Dedifferentiated amniotic fluid mesenchymal stem cell (primary cell): ENCODE results near the gene PPP1R3E.
A peak's percentile ranks its signal among the peaks of the same experiment; 100 is the strongest.
"Not testable (repeated sequence)": the region's sequence is repeated elsewhere in the genome, so short reads cannot be mapped to it uniquely, and the experiment has no call there.

Source experiments
- DNase-seq: peaks from one replicate; pipeline ENCODE4 v3.0.0-alpha.2; 2016; ENCODE audit errors: extremely low spot score

The PPP1R3E gene

GRCh38 chr14:23297611-23298277 lies 4.9 kb downstream of the PPP1R3E start:
- DNase-seq, result no peak

- no peak for DNase-seq
Measured at GRCh38 chr14:23297096-23297495, 5.6 kb downstream of the PPP1R3E start.

- DNase-seq, result no peak
Measured at GRCh38 chr14:23296012-23296777, 6.5 kb downstream of the PPP1R3E start.

DNA sequence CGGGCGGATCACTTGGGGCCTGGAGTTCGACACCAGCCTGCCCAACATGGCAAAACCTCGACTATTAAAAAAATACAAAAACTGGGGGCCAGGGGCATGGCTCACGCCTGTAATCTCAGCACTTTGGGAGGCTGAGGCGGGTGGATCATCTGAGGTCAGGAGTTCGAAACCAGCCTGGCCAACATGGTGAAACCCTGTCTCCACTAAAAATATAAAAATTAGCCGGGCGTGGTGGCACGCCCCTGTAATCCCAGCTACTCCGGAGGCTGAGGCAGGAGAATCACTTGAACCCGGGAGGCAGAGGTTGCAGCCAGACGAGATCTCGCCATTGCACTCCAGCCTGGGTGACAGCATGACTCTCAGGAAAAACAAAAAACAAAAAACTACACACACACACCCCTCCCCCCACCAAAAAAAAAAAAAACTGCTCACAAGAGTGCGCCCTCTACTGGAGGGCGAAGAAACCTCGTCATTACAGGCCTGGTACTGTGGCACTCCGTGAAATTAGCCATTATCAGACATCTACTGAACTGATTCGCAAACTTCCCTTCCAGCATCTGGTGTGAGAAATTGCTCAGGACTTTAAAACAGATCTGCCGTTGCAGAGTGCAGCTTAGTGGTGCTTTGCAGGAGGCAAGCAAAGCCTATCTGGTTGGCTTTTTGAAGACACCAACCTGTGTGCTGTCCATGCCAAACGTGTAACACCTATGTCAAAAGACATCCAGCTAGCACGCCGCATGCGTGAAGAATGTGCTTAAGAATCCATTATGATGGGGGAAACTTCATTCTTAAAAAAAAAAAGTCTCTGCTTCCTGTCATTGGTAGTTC lies 7.7 kb downstream of the PPP1R3E start:
- peak; percentile 41 for DNase-seq

DNA sequence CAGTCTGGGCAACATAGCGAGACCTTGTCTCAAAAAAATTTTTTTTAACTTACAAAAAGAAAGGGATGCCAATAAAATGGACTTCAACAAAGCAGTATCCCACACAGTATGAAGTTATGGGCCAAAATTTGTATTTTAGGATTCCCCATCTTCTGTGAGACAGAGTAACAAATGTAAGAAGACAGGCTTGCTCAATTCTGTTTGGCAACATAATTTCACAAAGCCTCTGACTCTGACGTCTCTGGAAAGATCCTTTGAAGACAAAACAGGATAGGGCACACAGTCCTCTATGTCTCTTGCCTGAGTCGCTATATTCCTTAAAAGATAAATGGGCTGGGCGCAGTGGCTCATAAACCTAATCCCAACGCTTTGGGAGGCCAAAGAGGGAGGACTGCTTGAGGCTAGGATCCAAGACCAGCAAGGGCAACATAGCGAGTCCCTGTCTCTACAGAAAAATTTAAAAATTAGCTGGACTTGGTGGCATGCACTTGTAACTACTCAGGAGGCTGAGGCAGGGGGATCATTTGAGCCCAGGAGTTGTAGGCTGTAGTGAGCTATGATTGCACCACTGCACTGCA lies 15.7 kb downstream of the PPP1R3E start:
- no peak for DNase-seq

DNA sequence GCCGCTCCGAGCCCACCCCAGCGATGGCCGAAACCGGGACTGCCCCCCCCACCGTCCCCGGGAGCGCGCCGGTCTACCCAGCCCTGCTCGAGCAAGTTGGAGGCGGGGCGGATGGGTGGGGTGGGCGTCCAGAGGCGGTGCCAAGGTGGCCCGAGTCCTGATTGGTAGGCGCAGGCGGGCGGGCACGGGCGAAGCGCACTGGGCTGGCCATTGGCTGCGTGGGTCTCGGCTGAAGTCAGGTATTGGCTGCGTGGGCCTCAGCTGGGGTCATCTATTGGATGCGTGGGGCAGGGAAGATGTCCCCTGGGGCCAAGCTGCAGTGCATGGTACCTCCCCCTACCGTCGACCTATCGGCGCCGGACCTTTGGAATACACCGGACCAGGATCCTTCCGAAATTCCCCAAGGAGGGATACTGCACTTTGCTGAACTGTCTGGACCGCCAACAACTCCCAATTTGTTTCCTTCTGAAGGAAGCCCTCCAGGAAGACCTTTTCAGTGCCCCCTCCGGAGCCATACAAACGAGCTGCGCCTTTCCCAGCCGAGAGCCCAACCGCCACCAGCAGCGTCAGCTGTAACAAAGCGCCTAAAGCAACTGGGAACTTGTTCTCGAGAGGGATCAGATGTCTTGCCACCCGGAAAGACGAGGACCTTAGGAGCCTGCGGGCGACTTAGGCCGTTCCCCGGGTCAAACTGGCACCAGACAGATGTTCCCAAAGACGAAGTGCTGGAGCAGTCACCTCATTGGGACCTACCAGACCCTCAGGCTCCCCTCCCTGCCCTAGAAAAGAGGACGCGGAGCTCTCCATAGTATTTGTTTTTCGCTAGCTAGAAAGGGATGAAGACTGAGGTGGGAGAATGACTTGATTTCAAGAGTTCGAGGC lies 16.4 kb downstream of the PPP1R3E start, which contains the start of gene HOMEZ:
TSS of gene HOMEZ (minus strand) at position 113 of the 882 bp plus-strand sequence. CDS start 180 bp downstream, outside the sequence.
- peak; percentile 97 for DNase-seq

- no peak for DNase-seq
Measured at GRCh38 chr14:23285530-23286019, 17.1 kb downstream of the PPP1R3E start.

DNA sequence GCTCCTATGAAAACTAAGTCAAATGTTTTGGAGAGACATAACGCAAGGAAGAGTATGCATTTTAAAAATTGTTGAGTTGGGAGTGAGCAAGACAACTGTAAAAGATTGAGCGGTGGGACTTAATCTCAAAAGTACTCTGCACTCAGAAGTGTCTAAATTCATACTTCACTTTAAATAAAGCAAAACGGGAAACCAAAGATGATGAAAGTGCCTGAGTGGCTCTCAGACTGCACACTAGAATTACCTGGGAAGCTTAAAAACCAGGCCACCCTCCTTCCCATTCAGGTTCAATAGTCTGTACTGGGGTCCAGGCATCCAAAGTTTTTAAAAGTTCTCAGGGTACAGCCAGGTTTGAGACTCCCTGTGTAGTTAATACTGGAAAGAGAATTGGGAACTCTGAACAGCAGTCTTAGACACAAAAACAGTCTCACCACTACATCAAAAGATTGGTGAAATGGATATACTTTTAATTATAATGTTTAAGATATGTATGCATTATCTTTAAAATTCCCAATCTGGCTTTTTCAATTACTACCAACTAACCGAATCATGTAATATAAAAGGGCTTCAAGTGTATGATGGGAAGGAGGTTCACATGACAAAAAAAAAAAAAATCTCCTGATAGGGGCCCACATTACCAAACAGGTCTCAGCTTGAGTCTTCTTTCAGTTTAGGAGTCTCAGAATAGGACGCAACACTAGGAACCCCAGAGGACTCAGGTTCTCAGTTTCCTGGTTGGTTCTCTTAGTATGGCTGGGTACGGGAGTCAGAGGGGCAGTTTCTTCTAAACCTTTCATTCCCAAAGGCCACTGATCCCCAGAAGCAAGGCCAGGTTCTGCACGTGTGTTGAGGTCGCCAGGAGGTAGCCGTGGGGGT lies 17.8 kb downstream of the PPP1R3E start:
- peak; percentile 23 for DNase-seq

DNA sequence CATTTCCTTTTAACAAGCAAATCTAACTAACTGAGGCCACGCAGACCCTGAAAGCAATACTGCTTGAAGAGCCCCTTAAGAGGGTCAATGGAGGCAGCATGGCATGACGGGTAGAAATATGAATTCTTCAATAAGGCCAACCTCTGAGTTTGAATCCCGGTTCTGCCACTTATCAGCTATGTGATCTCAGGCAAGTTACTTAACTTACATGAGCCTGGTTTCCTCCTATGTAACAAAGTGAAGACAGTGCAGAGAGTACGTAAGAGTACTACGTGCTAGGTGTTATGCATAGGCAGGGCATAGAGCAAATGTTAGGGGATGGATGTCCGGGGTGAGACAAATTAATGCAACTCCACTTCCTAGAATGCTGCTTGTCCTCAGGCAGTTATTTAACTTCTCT lies 21.4 kb downstream of the PPP1R3E start:
- no peak for DNase-seq

DNA sequence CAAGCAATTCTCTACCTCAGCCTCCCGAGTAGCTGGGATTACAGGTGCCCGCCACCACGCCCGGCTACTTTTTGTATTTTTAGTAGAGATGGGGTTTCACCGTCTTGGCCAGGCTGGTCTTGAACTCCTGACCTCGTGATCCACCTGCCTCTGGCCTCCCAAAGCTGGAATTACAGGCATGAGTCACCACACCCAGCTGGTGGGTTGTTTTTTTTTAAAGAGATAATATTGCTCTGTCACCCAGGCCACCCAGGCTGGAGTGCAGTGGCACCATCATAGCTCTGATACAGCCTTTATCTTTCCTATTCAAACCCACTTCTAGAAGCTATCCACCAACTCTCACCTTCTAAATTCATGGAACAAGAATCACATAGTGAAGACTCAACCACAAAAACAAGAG lies 24.7 kb downstream of the PPP1R3E start:
- DNase-seq, result not testable (repeated sequence)

DNA sequence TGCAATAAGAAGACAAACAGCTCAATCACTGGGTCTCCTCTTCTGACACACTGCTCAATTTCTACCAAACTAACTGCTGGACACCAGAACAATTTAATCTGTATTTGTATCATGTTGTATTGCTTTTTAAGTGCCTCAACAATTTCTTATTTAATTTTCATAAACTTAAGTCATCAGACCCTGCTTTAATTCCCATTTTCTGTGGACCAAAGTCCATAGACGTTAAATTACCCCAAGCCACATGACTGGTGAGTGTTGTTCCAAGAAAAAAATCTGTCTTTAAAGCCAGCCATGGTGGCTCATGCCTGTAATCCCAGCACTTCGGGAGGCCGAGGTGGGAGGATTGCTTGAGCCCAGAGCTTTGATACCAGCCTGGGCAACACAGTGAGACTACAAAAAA lies 25.5 kb downstream of the PPP1R3E start:
- DNase-seq, result no peak

- DNase-seq, result no peak
Measured at GRCh38 chr14:23275412-23275811, 27.2 kb downstream of the PPP1R3E start.

DNA sequence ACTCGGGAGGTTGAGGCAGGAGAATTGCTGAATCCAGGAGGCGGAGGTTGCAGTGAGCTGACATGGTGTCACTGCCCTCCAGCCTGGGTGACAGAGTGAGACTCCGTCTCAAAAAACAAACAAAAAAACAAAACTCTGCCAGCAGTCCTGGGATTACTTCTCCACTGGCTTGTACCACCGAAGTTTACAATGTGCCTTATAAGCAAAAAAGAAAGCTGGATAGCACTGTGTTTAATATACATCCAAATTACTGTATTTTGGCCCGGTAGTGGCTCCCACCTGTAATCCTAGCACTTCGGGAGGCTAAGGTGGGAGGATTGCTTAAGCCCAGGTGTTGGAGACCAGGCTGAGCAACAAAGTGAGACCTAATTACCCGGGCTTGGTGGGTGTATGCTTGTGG lies 33.5 kb downstream of the PPP1R3E start:
- DNase-seq, result no peak

- DNase-seq, result not testable (repeated sequence)
Measured at GRCh38 chr14:23260849-23261248, 41.8 kb downstream of the PPP1R3E start.

DNA sequence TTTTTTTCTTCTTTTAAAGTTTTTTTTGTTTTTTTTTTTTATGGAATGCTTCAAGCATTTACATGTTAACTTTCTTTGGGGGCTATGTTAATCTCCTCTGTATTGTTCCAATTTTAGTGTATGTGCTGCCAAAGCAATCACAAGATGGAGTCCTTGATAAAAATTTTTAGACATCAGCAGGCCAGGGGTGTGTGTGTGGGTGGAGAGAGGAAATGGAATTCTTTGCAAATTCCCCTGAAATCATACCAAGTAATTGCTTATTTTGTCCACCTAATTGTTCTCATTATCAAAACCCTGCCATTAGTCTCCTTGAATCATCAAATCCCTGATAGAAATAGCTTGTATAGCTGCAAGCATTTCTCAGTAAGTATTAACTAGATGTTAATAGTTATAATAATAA lies 43.2 kb downstream of the PPP1R3E start:
- no peak for DNase-seq

GRCh38 chr14:23258256-23258655 lies 44.4 kb downstream of the PPP1R3E start:
- DNase-seq, result no peak

GRCh38 chr14:23252420-23253333 lies 50.0 kb downstream of the PPP1R3E start:
- no peak for DNase-seq

DNA sequence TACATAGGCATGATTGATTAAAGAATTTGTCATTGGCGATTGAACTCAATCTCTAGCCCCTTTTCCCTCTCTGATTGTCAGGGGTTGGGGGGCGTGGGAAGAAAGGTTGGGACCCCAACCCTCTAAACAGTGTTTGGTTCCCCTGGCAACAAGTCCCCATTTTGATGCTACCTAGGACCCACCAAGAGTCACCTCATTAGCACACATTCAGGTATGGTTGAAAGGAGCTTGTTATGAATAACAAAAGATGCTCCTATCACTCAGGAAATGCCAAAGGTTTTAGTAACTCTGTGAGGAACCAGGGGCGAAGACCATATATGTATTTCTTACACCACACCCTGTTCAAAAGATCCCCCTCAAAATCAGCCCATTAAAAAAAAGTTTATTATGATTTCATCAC lies 50.7 kb downstream of the PPP1R3E start:
- no peak for DNase-seq

GRCh38 chr14:23249824-23250223 lies 52.8 kb downstream of the PPP1R3E start:
- DNase-seq, result no peak
